GM13977 (cell line): Measurements from ENCODE around the gene ARHGAP24.
A peak's percentile ranks its signal among the peaks of the same experiment; 100 is the strongest.

ENCODE experiments used
- DNase-seq: peaks from one replicate; pipeline ENCODE4 v3.0.0; 2012; ENCODE audit warnings: low spot score
- CTCF ChIP-seq: IDR thresholded peaks from 2 replicates; pipeline ENCODE4 v1.5.1; 2012; ENCODE audit warnings: mild to moderate bottlenecking, control low read depth; ENCODE audit not compliant: insufficient read depth; ENCODE audit errors: extremely low read depth, missing control alignments
- in situ Hi-C: fragments of 300-500 bp; cut with MboI; formaldehyde crosslinking; loops from one replicate; pipeline ENCODE4 v1.12.0; 2022; ENCODE audit warnings: low sequenced_read_pairs, low pct_unique_long_range_greater_than_20kb, mixed read lengths, inconsistent platforms; ENCODE audit not compliant: unreplicated experiment

ARHGAP24 gene

DNA sequence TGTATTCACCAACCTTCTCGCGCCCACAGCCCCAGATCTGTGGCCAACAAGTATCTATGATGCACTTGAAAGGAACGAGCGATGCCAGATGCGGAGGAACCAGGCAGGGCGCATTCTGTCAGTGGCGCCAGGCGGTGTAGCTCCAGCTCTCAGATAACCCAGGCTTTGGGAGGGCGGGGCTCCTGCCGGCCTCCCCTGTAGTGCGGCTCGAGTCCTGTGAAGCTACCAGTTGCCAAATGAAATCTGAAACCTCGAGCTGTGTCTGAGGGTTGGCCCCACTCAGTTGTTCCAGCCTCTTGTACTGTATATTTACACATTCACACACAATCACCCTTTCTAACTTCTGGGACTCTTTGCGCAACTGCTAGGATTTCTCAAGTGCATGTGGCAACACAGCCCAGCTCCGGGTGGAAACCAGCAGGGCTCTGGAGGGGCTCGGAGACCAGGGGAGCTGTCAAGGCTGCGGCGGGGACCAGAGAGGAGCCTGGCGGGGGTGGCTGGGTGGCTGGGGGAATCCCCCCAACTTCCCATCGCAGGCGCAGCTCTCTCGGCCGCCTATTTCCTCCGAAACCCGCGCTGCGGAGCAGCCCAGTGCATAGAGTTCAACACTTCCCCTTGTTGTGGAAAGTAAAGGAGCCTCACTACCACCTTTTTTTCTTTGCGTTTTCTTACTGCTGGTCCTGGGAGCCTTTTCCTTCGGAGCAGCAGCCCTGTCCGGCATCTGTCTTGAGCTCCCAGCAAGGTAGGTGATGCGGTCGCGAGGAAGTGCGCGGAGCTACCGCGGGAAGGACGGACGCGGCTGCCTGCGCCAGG is at the start of gene ARHGAP24:
ARHGAP24 (plus strand) TSS at position 333 of the 813 bp plus-strand sequence.
- TF ChIP-seq CTCF, result no peak
- DNase-seq, result peak; percentile 71
- in situ Hi-C loops, result no loop called here

DNA sequence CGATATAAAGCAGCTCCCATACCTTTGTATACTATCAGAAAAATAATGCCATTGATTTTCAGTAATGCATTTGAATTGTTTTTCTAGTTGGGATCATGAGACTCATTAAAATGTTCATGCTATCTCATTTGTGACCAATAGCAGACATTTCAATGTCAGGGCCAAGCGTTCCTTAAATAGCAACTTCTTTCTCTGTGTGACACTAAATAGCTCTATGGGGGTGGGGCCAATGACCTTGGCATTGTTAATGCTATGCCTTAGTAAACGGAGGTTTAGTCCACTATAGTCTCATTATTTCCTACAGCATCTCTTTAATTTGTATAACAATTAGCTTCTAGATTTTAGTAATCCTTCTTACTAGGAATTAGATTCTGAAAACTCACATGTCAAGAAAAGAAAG is 48.6 kb upstream of the ARHGAP24 start:
- TF ChIP-seq CTCF, result no peak
- in situ Hi-C loops, result no loop called here
- DNase-seq, result no peak

GRCh38 chr4:85427123-85427522 is 47.8 kb upstream of the ARHGAP24 start:
- in situ Hi-C loops, result no loop called here
- TF ChIP-seq CTCF, result no peak
- DNase-seq, result no peak

- no peak for DNase-seq
- in situ Hi-C loops, result no loop called here
- no peak for TF ChIP-seq CTCF
Observed at GRCh38 chr4:85430226-85430625, 44.7 kb upstream of the ARHGAP24 start.

DNA sequence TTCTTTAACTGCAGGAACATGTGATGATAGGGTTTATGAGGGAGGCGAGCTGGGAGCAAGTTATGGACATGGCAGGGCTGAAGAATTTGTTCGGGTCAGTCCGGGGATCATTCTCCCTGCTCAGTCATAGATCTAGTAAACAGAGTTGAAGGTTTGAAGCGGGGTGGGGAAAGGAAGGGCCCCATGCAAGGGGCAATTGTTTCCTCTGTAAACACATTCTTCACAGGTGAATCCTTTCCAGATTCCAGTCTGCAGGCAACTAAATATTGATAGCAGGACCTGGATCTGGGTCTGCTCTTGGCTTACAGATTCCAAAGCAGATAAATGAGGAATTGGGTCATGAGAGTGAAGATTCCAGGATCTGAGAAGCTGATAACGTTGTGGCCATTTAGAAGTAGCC is 44.3 kb upstream of the ARHGAP24 start:
- in situ Hi-C loops, result no loop called here
- no peak for DNase-seq
- no peak for TF ChIP-seq CTCF

GRCh38 chr4:85431156-85431555 is 43.8 kb upstream of the ARHGAP24 start:
- DNase-seq, result no peak
- in situ Hi-C loops, result no loop called here

More at GRCh38 chr4:85431156-85431555, 43.8 kb upstream of the ARHGAP24 start:
- TF ChIP-seq CTCF, result no peak
